C4-2B (cell line): ENCODE measurements around the gene SMPDL3A.

ENCODE experiments used
- H3K27ac ChIP-seq: fragments of 450-650 bp; 2 replicates; pipeline ENCODE4 v1.5.1; 2017
- CTCF ChIP-seq: fragments of 450-650 bp; conservative IDR thresholded peaks from 2 replicates; pipeline ENCODE4 v1.5.1; 2017; ENCODE audit warnings: mild to moderate bottlenecking
- ZFX ChIP-seq: fragments of 450-650 bp; IDR thresholded peaks from 2 replicates; pipeline ENCODE4 v1.6.1; 2017

The SMPDL3A gene

GRCh38 chr6:122818866-122819265 is 29.8 kb downstream of the SMPDL3A start:
- H3K27ac ChIP-seq, result no peak overlapping the region
- TF ChIP-seq ZFX (no peak), CTCF (no peak)

GRCh38 chr6:122821095-122821494 is 32.0 kb downstream of the SMPDL3A start:
- H3K27ac ChIP-seq, result no peak overlapping the region

GRCh38 chr6:122825163-122825562 is 36.1 kb downstream of the SMPDL3A start:
- H3K27ac ChIP-seq, result no peak overlapping the region
- TF ChIP-seq ZFX (no peak), CTCF (no peak)

More at GRCh38 chr6:122821095-122821494, 32.0 kb downstream of the SMPDL3A start:
- no peak for TF ChIP-seq ZFX

GRCh38 chr6:122829456-122829855 is 40.4 kb downstream of the SMPDL3A start:
- TF ChIP-seq CTCF (no peak), ZFX (no peak)
- no peak overlapping the region for H3K27ac ChIP-seq

GRCh38 chr6:122831511-122831910 is 42.5 kb downstream of the SMPDL3A start:
- no peak overlapping the region for H3K27ac ChIP-seq
- TF ChIP-seq CTCF, result no peak

GRCh38 chr6:122832459-122832858 is 43.4 kb downstream of the SMPDL3A start:
- TF ChIP-seq CTCF, result no peak
- no peak for TF ChIP-seq ZFX
- no peak overlapping the region for H3K27ac ChIP-seq

- TF ChIP-seq ZFX, result no peak
- TF ChIP-seq CTCF, result 0 out of 2 replicates have a peak, but pooled peaks have one; percentile 1
- no peak overlapping the region for H3K27ac ChIP-seq
These were observed 44.0 kb downstream of the SMPDL3A start for GRCh38 chr6:122833021-122833491.

GRCh38 chr6:122838060-122838780 is 49.2 kb downstream of the SMPDL3A start:
- no peak overlapping the region for H3K27ac ChIP-seq
- TF ChIP-seq CTCF (peak; percentile 75), ZFX (no peak)
